ENCODE measurements around the gene LRRC75B.
A peak's percentile ranks its signal among the peaks of the same experiment; 100 is the strongest.

Gene LRRC75B

DNA sequence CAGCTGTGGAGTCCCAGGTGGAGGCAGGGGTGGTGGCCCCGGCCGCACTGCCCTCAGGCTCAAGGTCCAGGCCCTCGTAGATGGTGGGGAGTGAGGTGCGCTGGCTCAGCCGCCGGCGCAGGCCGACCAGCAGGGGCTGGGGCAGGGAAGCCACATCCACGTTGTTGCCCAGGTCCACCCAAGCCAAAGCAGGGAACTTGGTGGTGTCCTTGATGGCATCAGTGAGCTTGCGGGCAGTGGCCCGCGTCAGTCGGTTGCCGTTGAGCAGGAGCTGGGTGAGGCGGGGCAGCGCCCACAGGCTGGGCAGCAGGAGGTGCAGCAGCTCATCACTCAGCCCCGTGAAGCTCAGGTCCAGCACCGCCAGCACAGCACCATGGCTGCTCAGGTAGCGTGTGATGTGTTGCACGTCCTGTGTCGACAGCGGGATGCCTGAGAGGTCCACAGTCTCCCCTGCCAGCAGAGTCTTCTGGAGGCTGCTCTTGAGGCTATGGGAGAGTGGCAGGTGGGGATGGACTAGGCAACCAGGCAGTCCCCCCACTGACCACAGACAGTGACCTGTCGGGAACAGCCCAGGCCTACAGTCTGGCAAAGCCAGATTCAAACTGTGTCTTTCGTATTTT, 6.8 kb downstream of the LRRC75B start:
- Mint-ChIP-seq H3K4me3 (no peak overlapping the region), H3K36me3 (ENCODE audit: low read depth) (no peaks in the 10 kb centered on the region), H3K27ac (no peak overlapping the region), H3K4me1 (no peaks in the 10 kb centered on the region), H3K27me3 (ENCODE audit: low read depth, poor library complexity) (no peaks in the 10 kb centered on the region), H3K9me3 (no peaks in the 10 kb centered on the region)
- TF ChIP-seq, protein P1, sequence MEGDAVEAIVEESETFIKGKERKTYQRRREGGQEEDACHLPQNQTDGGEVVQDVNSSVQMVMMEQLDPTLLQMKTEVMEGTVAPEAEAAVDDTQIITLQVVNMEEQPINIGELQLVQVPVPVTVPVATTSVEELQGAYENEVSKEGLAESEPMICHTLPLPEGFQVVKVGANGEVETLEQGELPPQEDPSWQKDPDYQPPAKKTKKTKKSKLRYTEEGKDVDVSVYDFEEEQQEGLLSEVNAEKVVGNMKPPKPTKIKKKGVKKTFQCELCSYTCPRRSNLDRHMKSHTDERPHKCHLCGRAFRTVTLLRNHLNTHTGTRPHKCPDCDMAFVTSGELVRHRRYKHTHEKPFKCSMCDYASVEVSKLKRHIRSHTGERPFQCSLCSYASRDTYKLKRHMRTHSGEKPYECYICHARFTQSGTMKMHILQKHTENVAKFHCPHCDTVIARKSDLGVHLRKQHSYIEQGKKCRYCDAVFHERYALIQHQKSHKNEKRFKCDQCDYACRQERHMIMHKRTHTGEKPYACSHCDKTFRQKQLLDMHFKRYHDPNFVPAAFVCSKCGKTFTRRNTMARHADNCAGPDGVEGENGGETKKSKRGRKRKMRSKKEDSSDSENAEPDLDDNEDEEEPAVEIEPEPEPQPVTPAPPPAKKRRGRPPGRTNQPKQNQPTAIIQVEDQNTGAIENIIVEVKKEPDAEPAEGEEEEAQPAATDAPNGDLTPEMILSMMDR (IDR thresholded peaks at IDR 0.05) = no peak
- no peak for DNase-seq

DNA sequence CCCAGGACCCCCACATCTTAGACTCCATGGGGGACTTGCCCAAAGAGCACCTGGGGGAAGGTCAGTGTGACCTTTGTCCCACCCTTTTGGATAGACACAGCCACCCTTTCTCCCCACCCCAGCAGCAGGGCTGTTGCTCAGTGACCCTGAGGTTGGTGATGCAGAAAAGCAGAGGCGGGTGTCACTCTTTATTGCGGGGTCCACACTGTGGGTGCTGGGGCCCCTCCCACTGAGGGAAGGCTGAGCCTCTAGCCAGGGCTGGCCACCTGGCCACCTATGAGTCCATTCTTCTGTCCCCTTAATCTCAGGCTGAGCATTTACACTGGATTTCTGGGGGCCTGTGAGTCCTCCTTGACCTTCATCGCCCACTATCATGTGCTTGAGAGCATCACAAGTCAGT, 7.4 kb downstream of the LRRC75B start:
- DNase-seq = no peak
- H3K4me1 Mint-ChIP-seq = no peaks in the 10 kb centered on the region
- no peaks in the 10 kb centered on the region for H3K27me3 Mint-ChIP-seq (ENCODE audit: low read depth, poor library complexity)
- no peak overlapping the region for H3K27ac Mint-ChIP-seq
- no peaks in the 10 kb centered on the region for H3K9me3 Mint-ChIP-seq
- TF ChIP-seq, protein P1 (IDR thresholded peaks at IDR 0.05) = no peak
- no peaks in the 10 kb centered on the region for H3K36me3 Mint-ChIP-seq (ENCODE audit: low read depth)
- H3K4me3 Mint-ChIP-seq = no peak overlapping the region

DNA sequence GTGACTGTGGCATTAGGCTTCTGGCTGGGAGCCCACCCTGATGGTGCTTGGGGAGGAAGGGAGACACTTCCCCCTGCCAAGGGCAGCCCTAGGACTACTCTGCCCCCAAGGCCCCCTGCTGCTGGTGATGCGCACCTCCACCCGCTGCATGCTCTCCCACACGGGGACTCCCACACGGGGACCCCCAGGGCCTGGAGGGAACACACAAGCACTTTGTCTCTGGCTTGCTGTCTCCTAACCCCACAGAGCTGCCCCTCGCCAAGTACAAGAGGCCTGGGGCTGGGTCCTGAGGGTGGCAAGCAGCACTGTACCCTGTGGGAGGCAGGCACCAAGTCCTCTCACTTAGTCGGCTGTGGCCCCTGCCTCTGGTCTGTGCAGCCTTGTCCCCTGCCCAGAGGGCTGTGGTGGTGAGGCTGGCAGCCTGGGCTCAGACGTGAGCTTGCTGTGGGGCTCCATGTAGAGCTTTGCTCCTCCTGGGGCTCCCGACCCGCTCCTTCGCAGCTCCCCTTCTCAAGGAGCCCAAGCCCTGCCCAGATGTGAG, 7.9 kb downstream of the LRRC75B start:
- H3K4me3 Mint-ChIP-seq = no peak overlapping the region
- no peaks in the 10 kb centered on the region for H3K9me3 Mint-ChIP-seq
- no peaks in the 10 kb centered on the region for H3K27me3 Mint-ChIP-seq (ENCODE audit: low read depth, poor library complexity)
- H3K4me1 Mint-ChIP-seq = no peaks in the 10 kb centered on the region
- no peaks in the 10 kb centered on the region for H3K36me3 Mint-ChIP-seq (ENCODE audit: low read depth)
- DNase-seq = no peak
- TF ChIP-seq, protein P1 (IDR thresholded peaks at IDR 0.05) = no peak
- H3K27ac Mint-ChIP-seq = peak overlapping the region; percentile 78

DNA sequence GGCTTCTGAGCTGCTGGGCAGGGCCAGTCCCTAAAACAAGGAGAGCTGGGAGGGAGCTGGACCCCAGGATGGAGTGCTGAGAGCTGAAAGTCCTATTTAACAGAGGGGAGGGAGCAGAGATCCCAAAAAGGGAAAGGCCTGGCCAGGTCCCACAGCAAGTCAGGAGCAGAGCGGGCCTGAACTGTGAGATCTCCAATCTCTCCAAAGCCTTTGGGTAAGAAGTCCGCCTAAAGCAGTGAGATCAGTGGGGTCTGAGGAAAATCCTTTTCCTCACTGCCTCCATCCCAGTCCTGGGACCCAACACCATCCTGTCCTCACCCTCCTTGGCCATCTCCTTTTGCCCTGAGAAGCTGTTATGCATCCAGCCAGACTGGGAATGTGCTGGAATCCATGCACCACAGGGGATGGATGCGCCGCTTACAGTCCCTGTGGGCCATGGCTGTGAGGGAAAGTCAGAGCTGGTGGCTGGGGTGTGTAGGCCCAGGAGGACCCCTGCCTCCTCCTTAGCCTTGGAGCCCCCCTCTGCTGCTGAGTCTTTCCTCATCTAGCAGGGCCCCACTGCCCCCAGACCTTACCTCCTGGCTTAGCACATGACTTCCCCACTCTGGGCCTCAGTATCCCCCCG, 8.6 kb downstream of the LRRC75B start:
- H3K4me3 Mint-ChIP-seq = no peak overlapping the region
- H3K36me3 Mint-ChIP-seq (ENCODE audit: low read depth) = no peaks in the 10 kb centered on the region
- H3K4me1 Mint-ChIP-seq = no peaks in the 10 kb centered on the region
- H3K27ac Mint-ChIP-seq = peak overlapping the region; percentile 78
- no peaks in the 10 kb centered on the region for H3K27me3 Mint-ChIP-seq (ENCODE audit: low read depth, poor library complexity)
- DNase-seq = no peak
- TF ChIP-seq, protein P1 (IDR thresholded peaks at IDR 0.05) = no peak
- no peaks in the 10 kb centered on the region for H3K9me3 Mint-ChIP-seq

DNA sequence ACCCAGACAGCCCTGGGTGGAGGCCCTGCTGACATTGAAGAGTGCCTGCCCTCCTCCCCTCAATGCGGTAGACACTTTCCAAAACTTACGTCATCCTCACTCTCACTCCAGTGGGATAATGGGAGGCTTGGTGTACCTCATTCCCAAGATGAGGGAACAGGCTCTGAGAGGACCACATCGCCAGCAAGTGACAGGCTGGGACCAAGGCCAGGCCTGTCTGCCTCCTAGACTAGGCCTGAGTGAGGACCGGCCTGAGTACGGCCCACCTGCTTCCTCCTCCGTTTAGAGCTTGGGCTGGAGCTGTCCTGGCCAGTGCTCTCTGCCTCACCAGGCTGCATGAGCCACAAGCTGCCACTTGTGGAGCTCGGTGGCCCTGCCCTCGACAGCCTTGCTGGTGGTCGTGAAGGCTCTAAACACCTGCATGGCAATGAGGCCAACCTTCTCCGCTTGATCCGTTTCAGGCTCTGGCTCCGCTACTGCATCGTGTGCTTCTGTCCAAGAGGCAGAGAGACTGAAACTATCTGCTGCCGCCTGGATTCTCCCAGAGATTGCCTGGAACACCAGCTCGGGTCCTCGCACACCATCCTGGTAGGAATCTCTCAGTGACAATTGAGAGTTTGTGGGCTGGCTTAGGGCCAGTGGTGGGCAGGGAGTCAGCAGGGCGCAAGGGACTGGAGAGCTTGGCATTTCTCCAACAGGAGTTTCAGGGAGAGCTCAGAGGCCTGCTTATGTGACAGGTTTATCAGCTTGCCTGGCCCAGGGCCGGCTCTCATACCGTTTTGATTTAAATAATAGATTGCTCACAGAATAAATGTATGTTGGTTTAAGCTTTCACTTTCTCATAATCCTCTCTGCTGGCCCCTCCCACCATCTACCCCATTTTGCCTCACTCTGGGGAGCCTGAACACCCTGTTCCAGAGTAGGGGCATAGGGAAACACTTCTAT, 9.4 kb downstream of the LRRC75B start:
- Mint-ChIP-seq H3K4me1 (no peaks in the 10 kb centered on the region), H3K4me3 (no peak overlapping the region), H3K27me3 (ENCODE audit: low read depth, poor library complexity) (no peaks in the 10 kb centered on the region), H3K36me3 (ENCODE audit: low read depth) (no peaks in the 10 kb centered on the region), H3K27ac (peak overlapping the region; percentile 29), H3K9me3 (no peaks in the 10 kb centered on the region)
- TF ChIP-seq, protein P1 (IDR thresholded peaks at IDR 0.05) = no peak
- no peak for DNase-seq

All from nephron progenitor cell (in vitro differentiated cells).